ENCODE results near the gene MEGF11.

The MEGF11 gene

DNA sequence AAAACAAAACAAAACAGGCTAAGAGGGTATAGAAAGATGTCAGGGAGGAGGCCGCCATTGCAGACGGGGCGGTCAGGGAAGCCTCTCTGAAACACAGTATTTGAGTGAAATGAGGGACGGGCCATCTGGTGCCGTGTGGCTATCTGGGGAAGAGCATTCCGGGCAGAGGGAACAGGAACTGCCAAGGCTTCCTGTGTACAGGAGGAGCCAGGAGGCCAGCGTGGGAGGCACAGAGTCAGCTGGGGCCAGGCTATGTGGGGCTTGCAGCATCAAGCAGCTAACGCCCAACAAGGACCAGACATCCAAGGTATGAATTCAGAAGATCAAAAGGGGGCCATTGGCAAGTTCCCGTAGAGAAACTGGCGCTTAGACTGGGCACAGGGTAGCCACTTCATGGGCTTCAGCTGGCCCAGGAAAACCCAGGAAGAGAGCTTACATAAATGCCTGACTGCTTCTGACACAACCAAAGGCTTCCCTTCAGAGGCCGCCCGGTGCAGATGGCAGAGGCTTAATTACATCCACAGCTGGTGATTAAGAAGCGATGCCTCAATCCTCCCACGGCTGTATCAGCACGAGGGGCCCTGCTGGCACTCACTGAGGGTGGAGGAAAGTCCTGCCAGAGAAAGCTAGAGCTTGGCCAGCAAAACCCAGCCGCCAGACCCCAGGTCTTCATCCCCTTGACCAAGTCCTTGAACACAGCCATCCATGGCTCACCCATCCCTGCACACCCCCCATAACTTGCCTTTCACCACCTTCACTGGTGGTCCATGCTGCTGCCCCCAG lies 144.9 kb downstream of the MEGF11 start:
- DNase-seq, result no peak

DNA sequence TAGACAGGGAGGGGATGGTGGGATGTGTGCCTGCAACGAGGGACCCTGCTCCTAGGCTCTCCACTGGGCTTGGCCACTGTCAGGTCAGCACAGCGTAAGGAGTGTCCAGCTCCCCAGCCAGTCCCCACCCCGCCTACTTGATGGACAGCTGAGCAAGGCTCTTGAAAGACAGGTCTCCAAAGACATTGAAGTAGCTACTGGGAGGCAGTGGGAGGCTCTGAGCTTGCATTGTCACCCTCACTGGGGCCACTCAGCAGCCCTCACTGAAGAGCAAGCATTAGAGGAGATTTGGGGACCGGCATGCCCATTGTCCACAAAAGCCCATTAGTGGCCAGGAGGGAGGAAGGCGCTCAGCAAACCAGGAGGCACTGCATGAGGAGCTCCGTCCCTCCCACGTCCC lies 146.5 kb downstream of the MEGF11 start:
- no peak for DNase-seq

DNA sequence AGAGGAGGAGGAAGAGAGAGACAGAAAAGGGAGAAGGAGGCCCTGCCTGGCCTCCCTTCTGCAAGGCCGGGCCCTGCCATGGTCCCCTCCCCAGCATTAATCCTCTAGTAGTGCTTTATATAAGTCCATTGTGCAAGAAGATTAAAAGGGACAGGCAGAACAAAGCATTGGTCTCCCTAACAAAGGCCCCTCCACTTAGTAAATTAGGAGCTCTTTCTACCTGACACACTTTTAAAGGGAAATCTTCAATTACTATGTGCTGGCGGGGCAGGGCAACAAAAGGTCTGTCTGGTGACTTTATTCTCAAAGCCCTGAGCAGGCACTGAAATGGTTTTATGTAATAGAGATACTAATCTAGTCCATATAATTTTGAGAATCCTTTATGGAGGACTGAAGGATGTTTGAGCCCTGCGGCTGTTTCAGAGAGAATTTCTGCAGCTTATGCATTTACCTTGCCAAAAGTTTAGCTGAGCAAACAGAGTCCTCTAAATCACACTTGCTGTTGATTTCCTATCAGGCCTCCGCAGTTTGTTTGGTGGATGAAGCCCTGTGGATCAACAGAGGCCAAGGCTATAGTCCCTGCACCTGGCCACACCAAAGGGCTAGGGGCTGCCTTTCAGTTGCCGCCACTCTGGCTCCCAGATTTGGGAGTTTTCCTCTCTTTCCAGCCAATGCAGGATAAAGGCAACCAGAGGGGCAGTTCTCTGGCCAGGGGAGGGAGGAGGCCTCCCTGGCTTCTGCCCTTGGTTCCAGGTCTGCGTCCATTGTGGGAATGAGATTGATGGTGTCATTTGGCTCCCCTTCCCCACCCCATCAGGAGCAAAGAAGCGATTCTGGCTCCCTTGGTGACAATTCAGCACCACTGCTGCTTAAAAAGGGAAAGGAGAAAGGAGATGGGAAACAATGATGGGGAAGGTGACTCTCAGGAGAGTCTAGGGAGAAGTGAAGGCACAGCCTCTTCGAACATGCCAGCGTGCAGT lies 148.0 kb downstream of the MEGF11 start:
- no peak for DNase-seq

DNA sequence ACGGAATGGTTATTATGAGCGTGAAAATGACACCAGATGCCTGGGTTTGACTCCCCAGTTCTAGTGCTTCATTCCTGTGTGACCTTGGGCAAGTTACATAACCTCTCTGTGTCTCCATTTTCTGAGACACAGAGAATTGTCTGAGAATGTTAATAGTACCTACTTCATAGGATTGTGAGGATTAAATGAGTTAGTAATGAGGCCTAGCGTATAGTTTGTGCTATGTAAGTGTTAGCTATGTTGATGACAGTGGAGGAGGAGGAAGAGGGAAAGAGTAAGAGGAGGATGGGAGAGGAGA lies 150.3 kb downstream of the MEGF11 start:
- DNase-seq, result no peak

DNA sequence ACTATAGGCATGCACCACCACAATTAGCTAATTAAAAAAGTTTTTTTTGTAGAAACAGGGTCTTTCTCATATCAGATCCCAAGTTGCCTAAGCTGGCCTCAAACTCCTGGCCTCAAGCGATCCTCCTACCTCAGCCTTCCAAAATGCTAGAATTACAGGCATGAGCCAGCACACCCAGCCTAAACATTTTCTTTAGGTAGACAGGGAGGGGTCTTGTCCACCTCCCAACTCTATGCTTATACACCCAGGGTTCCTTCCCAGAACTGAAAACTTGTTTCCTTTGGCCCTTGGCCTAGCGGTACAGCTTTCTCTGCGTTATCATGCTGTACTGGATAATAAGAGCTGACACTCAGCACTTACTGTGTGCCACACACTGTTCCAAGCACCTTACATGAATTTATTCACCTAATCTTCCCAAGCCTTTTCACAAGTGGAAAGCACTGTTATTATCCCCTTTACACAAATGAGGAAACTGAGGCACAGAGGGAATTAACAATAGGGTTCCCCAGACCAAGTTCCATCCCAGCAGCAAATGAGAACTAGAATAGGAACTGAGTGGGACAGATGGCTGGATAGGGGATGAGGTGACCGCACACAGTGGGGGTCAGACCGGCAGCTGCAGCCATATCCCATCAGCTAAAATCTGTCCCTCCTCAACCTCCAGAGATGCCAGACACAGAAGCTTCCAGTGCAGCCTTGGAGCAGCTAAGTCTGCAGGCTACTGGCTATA lies 150.8 kb downstream of the MEGF11 start:
- no peak for DNase-seq

DNA sequence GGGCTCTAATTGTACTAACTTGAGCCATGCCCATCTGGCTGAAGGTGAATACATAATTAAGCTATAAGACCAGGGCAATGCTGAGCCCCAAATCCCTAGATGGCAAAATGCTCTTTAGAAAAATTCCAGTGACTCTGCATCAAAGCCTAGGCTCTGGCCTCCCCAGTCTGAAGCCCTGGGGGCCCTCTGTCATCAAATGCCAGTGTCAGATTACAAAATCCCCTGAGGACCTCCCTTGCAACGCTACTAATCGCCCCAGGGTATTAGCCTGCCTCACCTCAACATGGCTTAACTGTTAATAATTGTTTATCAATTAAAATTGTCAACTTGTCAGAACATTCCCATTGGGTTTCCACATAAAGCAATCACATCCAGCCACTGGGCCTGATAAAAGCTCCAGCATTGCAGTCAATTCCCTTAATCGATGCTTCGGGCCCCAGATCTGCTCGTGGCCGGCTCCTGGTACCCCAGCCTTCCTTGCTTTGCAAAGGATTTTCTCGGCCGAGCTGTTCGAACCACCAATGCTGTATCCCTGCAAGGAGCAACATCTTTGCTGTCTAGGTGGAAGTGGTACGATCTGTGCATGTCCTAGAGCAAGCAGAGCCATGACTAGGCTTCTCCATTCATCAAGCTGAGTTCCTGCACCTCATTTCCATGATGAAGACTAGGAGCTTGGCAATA lies 151.7 kb downstream of the MEGF11 start:
- DNase-seq, result no peak

DNA sequence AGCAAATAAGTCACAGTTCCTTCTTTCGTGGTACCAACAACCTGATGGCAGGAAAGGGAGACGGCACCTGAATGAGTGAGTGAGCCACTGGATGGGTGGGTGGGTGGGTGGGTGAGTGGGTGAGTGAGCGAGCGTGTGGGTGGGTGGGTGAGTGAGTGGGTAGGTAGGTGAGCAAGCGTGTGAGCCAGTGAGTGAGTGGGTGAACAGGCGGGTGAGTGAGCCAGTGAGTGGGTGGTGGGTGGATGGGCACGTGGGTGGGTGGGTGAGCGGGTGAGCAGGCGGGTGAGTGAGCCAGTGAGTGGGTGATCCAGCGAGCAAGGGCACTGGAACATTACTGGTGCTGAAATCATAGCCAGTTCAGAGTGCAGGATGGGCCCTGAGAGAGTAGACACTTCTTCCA lies 152.8 kb downstream of the MEGF11 start:
- DNase-seq, result no peak

DNA sequence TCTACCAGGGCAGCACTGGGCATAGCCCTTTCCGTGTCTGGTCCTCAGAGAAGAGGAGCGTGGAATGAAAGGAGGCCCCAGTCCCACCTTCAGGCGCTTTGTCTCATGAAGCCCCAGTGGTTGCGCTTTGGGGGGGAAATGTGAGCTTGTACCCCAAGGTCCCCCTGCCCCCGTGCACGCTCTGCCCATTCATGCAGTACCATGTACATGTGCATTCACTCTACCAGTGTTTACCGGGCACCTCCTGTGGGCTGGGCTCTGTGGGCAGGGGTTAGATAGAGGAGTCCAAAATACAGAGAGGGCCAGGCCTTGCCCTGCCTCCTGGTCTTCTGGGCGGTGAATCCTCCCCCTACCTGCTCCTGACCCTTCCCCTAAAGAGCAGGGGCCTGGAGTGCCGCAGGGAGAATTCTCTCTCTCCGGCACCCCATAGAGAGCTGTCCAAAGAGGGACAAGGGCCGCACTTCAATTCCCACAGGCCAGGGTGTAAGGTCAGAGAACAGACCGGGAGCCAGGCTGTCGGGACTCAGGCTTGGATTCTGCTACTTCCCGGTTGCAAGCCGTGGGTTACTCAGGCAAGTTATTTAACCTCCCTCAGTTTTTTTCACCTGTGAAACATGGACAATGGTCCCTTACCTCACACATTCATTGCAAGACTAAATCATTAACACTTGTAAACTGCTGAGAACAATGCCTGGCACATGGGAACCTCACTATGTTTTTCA lies 153.4 kb downstream of the MEGF11 start:
- DNase-seq, result no peak

DNA sequence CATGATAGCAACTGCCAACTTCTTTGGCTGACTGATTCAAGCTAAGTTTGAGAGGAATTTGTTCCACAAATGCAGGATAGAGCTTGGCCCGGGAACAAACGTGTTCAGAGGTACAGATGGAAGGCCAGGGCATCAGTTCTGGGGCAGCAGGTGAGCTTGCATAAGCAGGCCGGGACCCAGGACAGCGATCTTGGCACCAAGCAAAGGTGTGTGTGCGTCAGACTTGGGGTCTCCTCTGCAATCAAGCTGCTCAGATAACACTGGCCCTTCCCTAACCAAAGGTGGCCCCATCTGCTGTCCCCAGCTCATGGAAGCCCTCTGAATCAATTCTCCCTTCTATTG lies 155.6 kb downstream of the MEGF11 start:
- DNase-seq, result no peak

DNA sequence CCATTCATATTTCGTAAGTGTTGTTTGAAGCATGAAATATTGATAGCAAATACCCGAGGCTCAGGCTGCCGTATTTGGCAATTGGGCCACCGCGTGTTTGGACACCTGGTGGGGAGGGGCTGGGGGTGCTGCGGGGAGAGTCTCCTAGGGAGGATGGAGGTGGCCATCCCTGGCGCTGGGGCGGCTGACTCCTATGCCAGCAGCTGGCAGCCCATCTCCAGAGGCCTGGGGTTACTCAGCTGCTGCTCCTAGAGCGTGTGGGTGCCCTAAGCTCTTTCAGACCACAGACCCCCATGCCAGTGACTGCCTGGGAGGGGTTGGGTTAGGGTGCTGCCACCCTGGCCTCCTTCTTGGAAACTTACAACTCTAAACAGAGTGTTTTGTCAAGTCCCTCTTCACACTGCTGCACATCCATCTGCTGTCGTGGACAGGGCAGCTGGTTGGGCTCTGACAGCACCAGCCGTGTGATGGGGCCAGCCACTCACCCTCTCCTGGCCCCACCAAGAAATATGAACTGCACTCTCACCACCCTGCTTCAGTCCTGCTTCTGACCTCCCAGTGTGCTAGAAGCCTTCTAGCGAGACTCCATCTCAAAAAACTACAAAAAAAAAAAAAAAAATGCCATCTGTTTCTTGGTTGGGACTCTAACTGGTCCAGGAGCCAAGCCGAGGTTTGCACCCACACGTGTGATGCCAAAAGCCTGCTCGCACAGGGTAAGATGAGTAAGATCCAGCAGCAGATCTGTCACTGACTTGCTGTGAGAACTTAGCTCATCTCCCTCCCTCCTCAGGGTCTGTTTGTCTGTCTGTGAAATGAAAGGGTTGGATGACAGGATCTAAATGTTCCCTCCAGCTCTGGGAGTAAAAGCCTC lies 156.2 kb downstream of the MEGF11 start:
- no peak for DNase-seq

DNA sequence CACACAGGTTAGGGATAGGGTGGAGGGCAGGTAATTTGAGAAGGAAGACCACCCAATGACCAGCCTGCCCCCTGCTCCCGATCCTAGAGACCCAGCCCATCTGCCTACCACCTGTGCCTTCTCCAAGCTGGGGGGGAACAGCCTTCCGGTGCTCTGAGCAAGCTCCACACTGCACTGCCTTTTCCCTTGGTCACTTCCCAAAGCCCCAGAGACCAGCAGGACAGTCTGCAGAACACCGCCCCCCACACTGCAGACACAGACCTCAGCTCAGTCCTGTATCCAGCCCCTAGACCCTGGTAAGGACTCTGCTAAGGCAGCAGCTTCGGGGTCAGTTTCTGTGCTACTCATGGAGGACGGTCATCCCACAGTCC lies 156.9 kb downstream of the MEGF11 start:
- no peak for DNase-seq

DNA sequence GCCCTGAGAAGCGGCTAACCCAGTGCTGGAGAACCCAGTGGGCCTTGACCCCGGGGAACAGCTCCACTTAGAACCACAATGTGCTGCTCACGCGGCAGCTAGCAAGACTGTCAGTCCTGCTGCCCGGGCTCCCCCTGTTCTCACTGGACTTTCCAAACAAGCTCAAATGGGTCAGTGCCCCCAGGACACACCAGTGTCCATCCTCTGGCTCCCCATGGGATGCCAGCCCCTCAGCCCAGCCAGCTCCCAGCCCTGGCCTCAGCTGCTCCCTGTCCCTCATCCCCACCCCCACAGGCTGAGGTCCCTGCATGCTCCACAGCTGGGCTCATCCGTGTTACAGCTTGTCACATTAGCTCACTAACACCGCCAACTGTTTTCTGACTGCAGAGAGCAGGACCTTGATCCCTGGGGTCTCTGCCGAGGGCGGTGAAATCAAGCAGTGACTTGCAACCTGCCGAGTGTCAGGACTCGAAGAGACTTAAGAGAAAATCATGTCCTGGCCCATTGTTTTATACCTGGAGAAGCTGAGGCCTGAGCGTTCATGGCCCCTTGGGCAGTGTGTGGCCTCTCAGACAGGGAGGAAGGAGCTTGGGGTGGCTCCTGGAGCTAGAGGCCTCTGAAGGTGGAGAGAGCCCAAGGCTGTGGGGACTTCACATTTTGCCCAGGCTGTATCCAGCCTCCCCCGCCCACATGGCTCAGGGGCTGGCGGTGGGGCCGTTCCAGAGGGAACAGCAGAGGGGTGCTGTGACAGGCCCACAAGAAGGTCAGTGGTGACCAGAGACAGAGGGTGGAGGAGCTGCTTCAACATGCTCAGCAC lies 157.5 kb downstream of the MEGF11 start:
- no peak for DNase-seq

DNA sequence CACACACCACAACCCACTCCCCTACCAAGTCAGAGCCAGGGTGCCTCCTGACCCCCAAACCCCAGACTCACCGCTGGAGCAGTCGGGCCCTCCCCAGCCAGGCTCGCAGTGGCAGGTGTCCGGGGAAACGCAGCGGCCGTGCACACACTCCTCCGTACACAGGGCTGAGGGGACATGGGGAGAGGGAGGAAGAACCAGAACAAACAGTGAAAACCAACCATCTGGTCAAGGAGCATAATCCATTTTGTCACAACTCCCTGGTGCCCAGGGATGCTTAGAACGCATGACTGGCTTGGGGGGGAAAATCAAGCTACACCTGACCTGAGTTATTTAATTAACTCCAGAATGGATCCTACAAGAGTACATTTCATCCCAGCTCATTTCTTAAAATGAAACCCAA lies 159.2 kb downstream of the MEGF11 start:
- no peak for DNase-seq

DNA sequence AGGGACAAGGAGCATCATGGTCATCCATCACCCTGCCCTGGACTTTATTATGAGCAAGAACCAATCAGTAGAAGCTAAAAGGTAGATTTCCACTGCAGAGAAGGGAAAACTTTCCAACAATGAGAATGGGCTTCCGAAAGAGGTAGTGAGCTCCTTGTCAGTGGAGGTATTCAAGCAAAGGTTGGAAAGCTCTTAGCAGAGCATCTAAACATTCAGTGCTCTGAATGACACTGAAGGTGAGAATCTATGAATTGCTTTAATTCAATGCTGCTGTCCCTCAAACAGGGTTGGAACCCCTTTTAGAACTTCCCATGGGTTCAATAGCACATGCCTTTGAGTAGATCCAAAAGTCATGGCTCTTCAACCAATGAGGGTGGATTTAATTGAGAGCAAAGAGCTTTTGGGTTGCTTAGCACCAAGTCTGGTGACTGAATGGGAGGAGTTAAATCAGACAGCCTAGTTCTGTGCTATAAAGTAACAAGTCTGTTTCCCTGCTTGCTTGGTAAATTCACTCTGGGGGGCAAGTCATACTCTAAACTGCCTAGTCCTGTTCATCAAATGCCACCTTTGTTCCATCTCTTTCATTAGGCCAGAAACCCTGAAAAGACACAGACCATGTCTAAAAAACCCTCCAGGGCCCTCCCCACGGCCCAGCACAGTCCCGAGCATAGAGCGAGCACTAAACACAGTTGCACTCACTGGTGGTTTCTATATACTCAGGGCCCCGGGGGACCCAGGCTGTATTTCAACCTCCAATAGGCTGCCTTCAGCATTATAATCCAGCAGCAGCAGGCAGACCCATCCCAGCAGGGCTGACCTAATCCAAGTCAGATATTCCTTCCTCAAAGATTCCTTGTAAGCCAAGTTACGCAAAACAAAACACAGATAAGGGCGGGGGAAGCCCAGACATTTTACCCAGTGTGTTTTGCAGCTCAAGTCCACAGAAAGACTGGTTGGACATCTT lies 161.2 kb downstream of the MEGF11 start:
- DNase-seq, result no peak

DNA sequence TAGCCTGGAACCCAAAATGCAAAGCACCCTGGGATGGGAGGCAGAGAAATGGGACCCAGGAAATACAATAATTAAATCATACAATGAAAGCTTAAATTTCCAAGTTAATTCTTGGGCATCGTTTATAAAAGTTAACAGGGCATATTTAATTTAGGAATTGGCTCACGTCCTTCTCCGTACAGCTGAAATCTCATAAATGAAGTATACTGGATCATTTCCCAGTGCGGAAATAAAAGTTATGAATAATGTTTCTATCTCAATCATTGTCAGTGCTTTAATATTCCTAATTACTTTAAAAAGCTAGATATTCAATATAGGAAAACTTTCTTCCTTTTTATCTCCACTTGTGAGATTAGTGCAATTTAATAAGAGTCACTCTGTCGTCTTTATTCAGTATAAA lies 164.0 kb downstream of the MEGF11 start:
- no peak for DNase-seq

DNA sequence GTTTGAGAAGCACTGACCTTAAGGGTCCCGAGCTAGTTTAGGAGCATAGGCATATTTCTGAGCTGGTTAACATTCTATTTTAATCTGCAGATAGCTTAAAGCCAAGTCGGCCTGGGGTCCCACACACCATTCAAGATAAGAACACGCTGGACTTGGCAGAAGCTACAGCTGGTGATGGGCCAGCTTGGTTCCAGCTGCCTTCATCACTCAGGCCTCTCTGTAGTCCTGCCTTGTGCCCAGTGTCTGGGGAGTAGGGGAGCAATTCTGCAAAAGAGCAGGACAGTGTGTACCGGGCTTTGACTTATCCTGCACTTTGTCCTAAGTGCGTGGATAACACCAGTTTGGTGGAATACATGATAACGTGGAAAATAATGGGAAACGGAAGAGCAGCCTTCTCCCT lies 164.5 kb downstream of the MEGF11 start:
- no peak for DNase-seq

DNA sequence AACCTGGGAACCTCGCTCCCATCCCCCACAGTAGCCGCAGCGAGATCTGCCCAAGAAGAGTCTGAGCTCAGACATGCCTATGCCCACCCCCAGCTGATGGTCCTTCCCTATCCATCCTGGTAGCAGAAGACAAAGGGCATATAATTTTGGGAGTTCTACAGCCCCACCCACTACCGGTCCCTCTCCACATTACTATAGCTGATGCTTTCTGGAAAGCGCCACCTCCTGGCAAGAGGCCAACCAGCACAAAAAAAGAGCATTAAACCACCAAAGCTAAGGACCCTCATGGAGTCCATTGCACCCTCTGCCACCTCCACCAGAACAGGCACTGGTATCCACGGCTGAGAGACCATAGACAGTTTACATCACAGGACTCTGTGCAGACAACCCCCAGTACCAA lies 168.4 kb downstream of the MEGF11 start:
- DNase-seq, result no peak

DNA sequence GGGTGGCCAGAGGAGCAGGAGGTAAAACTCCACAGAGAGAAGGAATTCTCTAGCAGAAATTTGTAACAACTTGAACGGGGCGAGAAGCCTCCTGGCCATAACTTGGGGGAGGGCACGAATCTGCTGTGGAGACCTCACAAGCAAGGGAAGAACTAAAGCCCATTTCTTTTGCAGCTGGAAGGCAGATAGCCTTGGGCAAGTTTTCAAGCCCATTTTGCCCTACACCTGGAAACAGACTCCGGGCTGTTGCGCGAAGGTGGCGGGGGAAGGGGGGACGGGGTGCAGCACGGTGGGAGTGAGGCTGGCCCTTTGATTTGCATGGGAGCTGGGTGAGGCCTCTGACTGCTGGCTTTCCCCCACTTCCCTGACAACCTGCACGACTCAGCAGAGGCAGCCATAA lies 168.8 kb downstream of the MEGF11 start:
- DNase-seq, result no peak

DNA sequence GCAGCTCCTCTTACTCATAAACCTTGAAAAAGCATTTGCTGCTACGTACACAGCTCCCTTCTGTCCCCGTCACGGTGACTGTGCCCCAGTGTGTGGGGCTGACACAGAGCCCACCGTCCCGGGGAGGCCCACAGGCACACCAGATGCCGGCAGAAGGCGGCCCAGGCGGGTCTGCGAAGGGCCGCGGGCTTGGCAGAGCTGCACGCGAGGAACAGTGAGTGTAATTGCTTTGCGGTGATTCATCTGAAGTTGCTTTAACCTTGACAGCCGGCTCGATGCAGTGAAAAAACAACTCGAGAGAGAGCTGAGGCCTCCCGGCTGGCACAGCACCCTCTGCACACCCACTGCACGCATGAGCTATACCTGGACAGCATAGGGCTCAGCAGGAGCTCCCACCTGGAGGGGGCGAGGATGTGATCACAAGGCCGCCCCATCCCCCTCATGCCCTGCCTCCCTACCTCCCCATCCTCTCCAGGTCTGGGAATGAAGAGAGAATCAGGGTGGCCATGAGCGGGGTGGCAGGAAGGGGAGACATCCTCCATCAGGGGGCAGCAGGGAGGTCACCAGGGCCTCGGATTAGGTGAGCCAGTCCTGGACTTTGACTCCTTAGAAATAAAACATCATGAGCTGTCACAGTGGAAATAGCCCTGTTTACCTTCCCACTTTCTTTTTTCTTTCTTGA lies 172.7 kb downstream of the MEGF11 start:
- no peak for DNase-seq
